ENCODE results near the gene ACYP1. TPM values are rescaled to one million over a fixed set of nuclear protein-coding genes. Genes with fewer than 3 reads are reported as not detected.
"Not testable (repeated sequence)": the region's sequence is repeated elsewhere in the genome, so short reads cannot be mapped to it uniquely, and the experiment has no call there.

ACYP1 gene
- total RNA-seq, 1 experiment from 2014 or later: 36.1 TPM

DNA sequence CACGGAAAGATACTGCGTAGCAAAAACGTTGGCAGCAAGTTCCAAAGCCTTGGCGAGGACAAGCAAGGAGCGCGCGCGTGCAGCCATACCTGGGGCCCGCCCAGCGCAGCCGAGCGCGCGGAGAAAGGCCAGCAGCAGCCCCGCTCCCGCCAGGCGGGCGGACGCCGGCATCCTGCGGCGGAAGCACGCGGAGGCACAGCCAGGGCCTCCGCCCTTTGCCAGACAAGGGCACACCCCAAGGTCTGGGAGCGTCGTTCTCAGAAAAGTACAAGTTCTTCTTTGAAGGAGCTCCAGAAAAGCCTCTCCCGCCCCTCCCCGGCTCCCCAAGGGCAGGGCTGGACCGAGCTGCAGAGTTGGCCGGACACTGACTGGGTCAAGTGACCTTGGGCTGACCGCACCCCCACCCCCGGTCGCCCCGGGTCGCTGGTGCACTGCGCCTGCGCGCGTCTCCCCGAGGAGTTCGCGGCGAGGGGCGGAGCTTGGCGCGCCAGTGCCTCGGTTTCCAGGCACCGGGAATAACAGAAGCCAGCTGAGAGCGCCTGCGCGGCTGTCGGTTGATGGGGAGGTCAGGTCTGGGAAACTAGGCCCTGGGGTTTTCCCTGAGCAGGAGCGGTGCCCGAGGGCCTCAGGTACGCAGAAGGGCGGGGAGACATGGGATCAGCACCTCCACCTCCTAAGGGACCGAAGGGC is 5.4 kb upstream of the ACYP1 start, which contains the start of gene ZC2HC1C:
ZC2HC1C (plus strand) TSS at position 521 of the 690 bp plus-strand sequence. CDS start 933 bp downstream, outside the sequence.
- peak; percentile 84 for DNase-seq (ENCODE audit: extremely low read depth, low read depth)

DNA sequence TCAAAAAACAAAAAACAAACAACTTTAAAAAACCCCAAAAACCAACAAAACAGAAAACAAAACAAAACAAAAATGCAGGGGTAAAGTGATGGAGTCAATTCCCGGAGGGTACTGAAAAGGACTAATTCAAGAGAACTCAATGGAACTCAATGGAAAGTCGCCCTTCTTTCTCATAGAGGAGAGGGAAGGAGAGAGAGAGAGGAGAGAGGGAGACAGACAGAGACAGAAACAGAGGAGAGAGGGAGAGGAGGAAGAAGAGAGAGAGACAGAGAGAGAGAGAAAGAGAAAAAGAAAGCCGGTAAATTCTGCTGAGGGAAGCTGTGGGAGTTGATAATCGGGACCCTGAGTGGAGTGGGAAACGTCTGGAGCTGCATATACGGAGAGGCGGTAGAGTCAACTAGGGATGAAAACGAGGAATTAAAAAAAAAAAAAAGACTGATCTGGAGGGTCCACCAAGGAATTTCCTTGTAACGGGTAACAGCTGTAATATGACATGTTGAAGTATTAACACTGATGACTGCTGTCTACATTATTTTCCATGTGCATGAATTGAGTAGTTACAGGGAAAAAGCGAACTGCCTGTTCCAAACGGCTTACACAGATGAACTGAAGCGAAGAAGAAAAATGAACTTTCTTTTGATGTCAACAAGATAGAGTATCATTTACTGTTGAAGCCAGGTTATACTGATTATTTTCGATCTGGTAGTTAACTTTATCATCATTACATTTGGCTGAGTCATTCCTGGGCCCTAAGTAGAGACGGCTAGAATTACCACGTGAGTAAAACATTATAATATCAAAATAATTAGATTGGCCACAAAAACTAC is 4.7 kb upstream of the ACYP1 start:
- DNase-seq (ENCODE audit: extremely low read depth, low read depth): peak; percentile 33

DNA sequence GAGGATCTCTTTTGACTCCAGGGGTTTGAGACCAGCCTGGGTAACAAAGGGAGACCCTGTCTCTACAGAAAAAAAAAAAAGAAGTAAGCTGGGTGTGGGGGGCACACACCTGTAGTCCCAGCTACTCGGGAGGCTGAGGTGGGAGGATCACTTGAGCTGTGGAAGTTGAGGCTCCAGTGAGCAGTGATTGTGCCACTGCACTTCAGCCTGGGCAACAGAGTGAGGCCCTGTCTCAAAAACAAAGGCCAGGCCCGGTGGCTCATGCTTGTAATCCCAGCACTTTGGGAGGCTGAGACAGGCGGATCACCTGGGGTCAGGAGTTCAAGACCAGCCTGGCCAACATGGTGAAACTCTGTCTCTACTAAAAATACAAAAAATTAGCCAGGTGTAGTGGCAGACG is 3.9 kb upstream of the ACYP1 start:
- DNase-seq (ENCODE audit: extremely low read depth, low read depth): not testable (repeated sequence)

DNA sequence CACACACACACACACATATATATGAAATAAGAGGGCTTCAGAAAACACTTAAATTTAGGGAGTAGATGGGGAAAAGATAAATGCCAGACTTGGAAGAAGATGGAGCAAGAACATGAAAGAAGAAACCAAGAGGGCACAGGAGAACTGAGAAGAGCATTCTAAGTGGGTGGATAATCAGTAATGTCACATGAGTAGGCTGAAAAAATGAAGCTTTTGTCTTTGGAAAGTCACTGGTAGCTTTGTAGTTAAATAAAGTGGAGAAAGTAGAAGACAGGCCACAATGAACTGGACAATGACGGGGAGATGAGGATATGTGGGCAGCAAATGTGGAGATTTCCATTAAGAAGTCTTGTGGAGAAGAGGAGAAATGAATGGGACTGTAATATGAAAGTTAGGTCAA is 3.4 kb upstream of the ACYP1 start:
- DNase-seq (ENCODE audit: extremely low read depth, low read depth): no peak

DNA sequence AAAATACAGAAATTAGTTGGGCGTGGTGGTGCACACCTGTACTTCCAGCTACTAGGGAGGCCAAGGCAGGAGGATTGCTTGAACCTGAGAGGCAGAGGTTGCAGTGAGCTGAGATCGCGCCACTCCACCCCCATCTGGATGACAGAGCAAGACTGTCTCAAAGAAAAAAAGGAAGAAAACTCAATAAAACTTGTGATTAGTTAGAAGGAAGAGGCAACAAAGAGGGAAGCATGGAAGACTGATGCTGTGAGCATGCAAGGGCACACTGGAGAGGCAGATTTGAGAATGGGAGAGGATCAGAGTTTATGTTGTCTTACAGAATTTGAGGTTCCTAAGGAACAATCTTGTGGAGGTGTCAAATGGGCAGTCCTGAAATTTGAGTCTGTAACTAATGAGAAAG is 2.9 kb upstream of the ACYP1 start:
- DNase-seq (ENCODE audit: extremely low read depth, low read depth): no peak

DNA sequence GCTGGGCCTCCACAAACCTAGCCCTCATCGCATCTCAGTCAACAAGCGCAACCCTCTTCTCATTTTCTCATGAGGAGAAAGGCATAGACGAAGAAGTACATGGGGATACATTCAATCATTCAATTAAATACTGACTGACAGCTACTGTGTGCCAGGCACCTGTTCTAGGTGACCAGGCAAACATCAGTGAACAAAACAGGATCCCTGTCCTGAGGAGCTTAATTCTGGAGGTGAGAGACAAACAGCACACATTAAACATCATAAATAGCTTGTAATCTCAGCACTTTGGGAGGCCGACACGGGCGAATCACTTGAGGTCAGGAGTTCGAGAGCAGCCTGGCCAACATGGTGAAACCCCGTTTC is 362 bp upstream of the ACYP1 start:
- no peak for DNase-seq (ENCODE audit: extremely low read depth, low read depth)

DNA sequence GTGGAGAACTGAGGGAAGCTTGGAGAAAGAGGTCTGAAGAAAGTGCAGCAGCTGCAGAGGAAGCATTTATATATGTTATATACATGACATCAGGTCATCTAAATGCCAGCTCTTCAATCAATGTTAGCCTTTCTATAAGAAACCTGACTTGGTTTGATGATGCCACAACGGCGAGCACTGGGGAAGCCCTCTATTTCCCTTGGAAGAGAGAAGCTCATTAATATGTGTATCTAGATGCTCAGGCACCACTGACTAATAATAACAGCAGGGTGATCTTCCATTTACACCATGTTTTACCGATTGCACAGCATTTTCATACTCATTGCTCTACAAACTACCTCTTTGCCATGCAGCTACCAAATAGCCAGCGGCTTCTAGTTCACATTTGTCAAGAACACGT is 811 bp downstream of the ACYP1 start:
- DNase-seq (ENCODE audit: extremely low read depth, low read depth): no peak

DNA sequence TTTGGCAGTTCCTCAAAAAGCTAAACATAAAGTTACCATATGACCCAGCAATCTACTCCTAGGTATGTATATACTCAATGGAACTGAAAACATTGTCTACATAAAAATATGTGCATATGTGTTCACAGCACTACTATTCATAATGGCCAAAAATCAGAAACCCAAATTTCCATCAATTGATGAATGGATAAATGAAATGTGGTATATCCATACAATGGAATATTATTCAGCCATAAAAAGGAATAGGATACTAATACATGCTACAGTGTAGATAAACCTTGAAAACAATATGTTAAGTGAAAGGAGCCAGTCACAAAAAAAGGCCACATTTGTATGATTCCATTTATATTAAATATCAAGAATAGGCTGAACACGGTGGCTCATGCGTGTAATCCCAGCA is 3.4 kb downstream of the ACYP1 start:
- DNase-seq (ENCODE audit: extremely low read depth, low read depth): no peak

DNA sequence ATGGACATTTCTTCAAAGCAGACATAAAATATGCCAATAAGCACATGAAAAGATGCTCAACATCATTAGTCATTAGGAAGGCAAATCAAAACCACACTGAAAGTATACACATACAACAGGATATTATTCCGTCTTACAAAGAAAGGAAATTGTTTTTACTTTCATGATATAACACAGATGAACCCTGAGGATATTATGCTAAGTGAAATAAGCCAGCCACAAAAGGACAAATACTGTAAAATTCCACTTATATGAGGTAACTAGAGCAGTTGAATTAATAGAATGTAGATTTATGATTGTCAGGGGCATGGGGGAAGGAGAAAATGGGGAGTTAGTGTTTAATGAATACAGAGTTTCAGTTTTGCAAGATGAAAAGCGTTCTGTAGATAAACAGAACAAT is 4.2 kb downstream of the ACYP1 start:
- DNase-seq (ENCODE audit: extremely low read depth, low read depth): no peak

DNA sequence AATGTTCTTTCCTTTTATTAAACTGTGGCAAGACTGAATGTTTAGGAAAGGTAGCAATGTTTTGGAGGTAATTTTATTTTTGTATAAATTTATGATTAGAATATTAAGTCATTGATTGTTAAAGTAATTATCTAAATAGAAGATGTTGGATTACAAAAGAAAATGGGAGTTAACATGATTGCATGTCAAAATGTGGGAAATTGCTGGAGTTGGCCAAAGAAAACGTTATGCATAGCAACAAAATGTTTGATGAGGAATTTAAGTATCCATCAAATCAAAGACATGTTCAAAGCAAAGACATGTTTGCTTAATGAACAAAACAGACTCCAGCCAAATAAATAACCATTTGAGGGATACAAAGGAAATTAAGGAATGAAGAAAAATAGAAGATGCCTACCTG is 9.4 kb downstream of the ACYP1 start:
- no peak for DNase-seq (ENCODE audit: extremely low read depth, low read depth)

DNA sequence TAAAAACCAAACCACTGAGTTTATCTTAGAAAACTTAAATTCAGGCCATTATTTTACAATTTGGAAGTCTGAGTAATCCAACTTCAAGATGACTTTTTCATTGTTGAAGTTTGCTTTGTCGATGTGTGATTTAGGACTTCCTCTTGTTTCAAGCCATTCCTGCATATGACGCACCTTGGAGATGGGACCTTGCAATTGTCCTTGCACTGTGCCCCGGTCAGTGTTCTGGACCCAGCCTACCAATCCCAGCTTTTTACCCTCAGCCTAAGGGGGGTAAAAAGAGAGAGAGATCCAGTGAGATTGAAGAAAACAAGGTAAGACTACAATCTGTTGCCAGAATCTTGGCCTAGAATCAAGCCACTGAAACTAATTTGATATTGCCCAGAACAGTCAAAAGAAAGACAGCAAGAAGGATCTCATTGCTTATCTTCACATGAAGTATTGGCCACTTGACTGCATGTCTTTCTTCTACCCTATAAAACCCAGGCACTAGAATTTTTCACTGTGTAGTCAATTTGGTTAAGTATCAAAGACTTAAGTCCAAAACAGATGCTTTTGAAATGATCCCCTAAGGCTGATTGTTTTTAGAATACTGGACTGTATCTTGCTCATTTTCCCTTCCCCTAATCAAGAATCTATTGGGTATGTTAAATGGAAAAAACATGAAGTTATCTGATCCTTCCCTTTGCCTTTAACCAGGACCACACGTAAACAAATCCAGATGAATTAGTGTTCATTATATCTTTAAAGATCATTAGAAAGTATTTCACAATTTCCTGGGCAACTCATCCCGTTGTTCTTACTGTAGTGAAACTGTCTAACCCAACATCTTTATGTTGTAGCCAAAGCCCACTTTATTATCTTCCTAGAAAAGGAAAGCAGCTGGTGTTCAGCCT is 10.2 kb downstream of the ACYP1 start:
- DNase-seq (ENCODE audit: extremely low read depth, low read depth): no peak

DNA sequence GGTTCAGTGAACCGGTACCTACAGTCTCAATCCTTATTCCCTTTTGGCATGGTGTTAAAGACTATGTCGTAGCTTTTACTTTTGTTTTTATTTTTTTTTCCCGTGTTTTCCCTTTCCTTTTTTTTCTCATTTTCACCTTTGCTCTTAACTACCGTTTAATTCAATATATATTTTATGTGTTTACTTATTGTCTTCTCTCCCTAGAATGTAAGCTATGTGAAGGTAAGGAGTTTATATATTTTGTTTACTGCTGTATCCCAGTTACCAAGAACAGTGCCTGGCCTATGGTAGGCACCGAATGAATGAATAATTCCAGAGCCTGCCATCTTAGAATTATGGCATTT is 12.3 kb downstream of the ACYP1 start:
- DNase-seq (ENCODE audit: extremely low read depth, low read depth): no peak

DNA sequence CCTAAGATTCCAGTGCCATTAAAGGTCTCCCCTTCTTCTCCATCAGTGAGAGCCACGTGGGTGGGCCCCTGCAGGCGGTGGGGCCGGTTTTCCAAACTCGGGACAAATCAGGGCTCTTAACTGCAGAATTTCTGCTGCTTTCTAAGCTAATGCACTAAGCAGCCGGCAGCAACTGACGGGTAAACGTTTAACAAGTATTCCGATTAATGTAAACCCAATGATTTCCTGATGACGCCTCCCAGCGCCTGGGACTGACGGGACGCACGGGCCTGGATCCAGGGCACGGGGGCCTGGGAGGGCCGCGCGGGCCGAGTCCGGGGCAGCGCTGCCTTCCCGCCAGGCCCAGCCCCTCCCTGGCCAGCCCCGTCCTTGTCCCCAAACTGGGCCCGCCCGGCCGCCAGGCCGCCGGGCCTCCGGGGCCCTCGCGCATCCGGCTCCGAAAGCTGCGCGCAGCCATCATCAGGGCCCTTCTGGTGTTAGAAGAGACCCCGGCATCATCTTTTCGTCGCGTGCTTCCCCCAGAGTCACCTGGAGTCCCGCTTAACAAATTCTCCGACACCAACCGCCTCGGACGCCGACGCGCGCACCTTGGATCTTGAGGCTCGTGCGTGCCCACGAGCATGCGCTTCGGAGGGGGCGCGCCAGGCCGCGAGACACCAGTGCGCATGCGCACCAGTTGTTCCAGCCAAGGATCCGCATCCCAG is 12.8 kb downstream of the ACYP1 start, which contains the start of gene MLH3:
MLH3 (minus strand) TSS at position 616 of the 704 bp plus-strand sequence. CDS start 1,812 bp downstream, outside the sequence.
- DNase-seq (ENCODE audit: extremely low read depth, low read depth): peak; percentile 71

DNA sequence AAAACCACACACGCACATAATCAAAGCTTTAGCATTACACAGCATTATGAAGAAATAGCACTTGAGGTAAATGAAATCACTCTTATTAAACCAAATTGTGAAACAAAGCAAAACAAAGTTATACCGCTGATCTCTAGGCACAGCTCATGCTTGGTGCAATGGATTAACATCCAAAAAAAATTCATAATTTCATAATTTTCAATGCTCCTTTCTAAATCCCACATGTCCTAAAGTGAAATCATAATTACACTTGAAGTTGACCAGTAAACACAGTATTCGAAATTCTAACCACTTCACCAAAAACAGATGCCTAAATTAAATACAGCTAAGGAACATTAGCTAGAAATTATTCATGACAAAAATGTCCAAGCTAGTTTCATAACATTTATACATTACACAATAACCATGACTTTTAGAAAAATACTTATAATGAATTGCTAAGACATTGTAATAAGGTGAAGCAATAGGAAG is 14.1 kb downstream of the ACYP1 start:
- no peak for DNase-seq (ENCODE audit: extremely low read depth, low read depth)

DNA sequence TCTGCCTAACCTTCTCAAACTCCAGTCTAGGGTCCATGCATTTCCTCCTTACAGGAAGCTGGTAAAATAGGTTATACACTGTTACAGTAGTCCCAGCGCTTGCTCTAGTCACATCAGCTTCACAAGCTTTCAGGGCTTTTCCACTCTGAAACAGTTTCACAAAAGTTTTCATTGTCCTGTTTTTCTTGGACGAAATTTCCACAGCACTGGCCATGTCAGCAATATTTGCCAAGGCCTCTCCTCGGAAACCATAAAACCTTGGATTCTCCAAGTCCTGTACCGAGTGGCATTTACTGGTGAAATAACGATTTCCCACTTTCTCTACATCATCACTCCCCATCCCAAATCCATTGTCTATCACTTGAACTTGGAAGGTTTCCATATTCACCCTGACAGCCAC is 14.7 kb downstream of the ACYP1 start:
- no peak for DNase-seq (ENCODE audit: extremely low read depth, low read depth)

DNA sequence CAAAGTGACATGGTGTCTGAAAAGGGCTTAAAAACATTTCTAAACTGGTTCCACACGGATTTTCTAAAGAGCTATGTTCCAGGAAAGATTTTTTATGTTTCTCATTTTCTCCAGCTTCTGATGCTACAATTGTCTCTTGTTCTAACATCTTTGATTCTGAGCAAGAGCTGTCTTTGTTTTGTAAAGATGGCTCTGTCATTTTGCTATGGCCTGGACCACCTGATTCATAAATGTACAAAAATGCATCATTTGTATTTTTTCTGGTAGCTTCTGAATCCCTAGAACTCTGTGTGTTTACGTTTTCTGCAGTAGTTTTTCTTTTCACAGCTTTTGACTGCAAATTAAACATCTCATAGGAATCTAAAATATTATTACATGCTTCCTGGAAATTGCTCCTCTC is 15.7 kb downstream of the ACYP1 start:
- DNase-seq (ENCODE audit: extremely low read depth, low read depth): no peak

DNA sequence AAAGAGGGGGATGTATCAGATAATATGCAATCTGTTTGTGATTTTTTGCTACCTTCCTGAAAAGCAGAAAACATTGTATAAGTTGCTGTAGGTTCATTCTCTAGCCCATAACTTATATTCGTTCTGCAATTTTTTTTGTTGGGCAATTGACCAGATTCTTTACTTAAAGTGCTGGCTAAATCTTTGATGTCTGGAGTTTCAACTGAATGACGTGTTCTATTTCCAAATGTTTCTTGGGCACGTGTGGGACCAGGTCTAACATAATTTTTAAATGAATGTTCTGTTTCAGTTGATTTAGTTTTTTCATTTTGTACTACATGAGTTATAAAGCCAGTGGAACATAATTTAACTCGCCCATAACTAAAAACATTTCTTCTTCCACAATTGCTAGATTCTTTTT is 16.3 kb downstream of the ACYP1 start:
- no peak for DNase-seq (ENCODE audit: extremely low read depth, low read depth)

DNA sequence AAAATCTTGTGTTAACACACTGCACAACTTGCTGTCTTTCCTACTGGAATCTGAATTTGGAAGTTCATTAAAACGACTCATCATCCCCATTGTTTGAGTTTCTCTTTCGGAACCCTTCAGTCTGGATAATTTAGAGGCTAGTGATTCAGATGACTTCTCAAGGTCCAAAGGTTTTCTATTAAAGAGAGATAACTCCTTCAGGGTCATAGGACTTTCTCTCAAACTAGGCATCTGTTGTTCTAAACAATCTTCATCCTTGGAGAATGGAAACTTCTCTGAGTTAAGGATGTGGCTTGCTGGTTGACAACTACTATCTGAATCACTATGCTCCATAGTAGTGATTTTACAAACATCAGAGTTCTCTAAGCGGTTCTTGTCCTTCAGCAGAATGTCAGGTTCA is 16.9 kb downstream of the ACYP1 start:
- DNase-seq (ENCODE audit: extremely low read depth, low read depth): no peak

DNA sequence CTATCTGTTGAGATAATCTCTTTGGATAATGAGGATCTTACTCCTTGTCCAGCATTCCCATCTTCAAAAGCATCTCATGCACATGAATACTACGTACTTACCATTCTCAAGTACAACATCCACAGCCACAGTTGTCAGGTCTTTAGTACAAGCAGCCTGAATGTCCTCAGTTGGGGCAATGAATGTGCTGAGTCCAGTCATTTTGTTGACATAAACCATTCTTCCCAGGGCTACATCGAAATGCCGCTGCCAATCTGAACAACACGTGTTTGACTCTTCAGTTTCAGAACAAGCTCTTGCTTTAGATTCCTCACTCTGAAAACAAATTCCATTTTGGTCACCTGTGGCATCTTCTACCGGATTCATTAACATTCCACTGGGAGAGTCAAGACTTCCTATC is 17.5 kb downstream of the ACYP1 start:
- DNase-seq (ENCODE audit: extremely low read depth, low read depth): no peak

DNA sequence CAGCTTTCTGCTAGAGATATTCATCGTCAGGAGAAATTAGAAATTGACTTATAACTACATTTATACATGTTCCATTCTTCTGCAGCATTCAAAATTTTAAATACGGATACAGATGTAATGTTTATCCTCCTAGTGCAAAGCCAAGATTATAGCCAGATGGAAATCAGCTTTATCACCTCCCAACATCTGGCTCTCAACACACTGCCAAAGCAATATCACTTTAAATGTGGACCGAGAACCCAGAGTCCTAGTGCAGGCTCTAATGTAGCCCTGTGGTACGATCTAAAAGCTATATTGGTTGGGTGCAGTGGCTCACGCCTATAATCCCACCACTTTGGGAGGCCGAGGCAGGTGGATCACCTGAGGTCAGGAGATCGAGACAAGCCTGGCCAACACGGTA is 19.1 kb downstream of the ACYP1 start:
- no peak for DNase-seq (ENCODE audit: extremely low read depth, low read depth)

Data from NCI-H460 (cell line).